NCI-H2227 (cell line): ENCODE measurements around the gene C10orf67.
"Not testable (repeated sequence)": the region's sequence is repeated elsewhere in the genome, so short reads cannot be mapped to it uniquely, and the experiment has no call there.

Source experiments
- DNase-seq: peaks from one replicate; lab custom pipeline; 2025; ENCODE audit not compliant: unreplicated experiment; lab: John Stamatoyannopoulos, UW

Gene C10orf67

DNA sequence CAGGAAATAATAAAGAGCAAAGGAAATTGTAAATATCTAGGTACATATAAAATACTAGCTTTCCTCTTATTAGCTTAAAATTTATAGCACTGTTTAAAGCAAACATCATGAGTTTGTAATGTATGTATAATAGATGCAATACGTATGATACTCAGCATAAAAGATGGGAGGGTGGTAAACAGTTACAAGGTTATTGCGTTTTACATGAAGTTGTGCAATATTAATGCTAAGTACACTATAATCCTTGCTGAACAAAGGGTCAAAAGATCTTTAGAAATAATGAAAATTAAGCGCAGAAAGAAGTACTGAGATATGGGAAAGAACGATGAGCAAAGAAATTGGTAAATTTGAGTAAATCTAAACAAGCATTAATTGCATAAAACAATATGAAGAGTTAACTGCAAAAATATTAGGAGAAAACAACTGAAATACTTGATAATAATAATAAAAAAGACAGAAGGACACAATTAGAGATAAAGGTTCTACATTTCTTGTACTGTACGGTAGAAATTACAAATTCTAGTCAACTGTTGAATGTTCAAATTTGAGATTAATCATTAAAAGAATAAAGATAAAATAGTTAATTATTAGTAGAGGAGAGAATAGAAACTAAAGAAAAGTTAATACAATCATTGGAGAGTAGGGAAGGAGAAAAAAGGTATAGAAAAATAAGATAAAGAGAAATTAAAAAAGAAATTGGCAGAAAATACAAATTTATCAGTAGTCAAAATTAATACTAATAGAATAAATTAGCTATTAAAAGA is 17.9 kb downstream of the C10orf67 start:
- no peak for DNase-seq

DNA sequence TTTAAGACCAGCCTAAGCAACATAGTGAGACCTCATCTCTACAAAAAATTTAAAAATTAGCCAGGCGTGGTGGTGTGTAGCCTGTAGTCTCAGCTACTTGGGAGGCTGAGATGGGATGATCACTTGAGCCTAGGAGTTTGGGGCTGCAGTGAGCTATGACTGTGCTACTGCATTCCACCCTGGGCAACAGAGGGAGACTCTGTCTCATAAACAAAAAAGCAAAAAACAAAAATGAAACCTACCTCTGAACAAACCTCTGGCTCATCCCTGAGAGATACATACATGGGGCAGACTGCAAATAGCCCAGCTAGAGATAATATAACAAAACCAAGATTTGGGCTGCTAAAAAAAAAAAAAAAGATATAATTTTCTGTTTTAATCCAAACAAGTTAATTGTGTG is 19.5 kb downstream of the C10orf67 start:
- DNase-seq = no peak

DNA sequence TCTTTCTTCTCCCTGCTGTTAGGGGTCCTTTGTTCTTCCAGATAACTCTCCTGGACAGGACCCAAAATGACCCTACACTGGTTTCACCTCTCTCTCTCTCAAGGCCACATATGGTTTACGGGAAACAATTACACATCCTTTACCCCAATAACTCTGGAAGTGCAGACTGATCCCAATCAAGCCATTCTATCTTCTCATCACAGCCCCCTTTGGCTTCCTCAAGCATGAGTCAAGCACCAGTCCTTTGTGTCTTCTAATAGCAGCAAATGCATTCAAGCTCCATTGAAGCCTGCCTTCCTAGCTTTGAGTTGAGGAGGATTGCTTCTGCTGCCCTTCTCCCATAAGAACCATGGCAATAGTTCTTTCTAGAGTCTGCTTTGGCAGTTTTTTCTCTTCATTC is 20.2 kb downstream of the C10orf67 start:
- DNase-seq = no peak

DNA sequence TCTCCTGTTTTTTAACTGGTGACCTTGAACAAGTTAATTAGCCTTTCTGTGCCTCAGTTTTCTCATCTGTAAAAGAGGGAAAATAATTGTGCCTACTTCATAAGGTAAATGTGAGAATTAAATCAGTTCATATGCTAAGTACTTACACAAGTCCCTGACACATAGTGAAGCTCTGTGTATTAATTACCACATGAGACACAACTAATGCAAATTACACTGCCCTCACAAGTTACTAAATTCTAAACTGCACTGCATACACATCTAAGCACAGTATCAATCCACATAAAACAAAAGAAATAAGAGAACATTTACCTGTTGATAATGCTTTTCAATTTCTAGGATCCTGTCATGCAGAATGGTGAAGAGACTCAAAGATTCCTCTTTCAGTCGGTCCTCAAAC is 22.5 kb downstream of the C10orf67 start:
- no peak for DNase-seq

DNA sequence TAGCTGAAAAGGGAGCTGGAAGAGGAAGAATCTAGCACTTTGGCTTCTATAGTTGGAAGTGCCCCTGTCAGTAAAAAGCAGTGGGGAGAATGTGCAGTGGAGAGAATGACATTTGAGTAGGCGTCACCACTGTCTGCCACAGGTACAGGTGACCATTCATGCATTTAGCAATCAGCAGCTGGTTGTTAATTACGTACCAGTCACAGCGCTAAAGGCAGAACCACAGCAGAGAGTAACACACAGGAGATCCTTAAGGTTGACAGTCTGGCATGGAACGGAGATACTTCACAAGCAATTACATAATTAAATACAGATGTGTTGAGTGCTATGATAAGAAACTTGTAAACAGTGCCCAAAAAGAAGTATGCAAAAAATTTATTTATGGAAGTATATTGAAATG is 24.8 kb downstream of the C10orf67 start:
- no peak for DNase-seq

DNA sequence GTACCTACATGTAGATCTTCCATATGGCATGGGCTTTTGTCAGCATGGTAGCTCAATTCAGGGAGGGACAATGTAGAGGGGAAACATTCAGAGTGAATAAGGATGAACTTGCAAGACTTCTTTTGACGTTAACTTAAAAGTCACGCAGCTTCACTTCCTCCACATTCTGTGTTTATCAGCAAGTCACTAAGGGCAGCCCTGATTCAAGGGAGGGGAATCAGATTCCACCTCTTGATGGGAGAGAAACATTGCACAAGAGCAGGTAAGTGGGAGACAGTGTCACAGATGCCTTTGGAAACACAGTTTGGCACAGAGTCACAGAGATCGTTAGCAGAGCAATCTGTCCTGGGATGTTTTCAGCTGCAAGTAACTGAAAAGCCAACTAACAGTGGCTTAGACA is 26.2 kb downstream of the C10orf67 start:
- no peak for DNase-seq

DNA sequence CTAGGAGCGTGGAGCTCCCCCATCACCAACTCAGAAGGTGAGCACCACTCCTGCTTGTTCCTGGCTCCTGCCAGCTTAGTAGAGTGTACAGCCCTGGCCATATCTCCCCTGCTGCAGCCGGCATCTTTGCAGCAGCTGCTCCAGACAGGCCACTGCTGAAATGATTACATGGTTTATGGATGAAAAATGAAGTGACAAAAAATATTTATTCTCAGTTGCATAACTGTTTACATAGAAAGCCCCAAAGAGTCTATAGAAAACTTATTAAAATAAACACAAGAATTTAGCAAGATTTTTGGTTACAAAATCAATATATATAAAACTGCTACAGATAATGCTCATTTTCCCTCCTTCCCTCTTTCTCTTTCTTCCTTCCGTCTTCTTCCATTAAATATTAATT is 27.2 kb downstream of the C10orf67 start:
- DNase-seq = no peak

DNA sequence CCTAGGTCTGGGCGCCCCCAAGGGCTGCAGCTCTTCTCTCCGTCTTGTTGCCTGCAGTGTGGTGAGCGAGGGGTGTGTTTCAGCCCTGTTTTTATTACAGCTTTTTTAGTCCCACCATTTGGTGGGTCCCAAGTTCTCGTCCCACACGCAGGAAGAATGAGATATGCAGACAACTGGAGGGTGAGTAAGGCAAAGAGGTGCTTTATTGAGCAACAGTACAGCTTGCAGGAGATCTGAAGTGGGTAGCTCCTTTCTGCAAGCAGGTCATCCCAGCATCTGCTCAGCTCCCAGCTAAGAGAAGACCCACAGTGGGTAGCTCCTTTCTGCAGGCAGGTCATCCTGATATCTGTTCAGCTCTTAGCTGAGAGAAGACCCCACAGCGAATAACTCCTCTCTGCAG is 28.2 kb downstream of the C10orf67 start:
- DNase-seq = no peak

DNA sequence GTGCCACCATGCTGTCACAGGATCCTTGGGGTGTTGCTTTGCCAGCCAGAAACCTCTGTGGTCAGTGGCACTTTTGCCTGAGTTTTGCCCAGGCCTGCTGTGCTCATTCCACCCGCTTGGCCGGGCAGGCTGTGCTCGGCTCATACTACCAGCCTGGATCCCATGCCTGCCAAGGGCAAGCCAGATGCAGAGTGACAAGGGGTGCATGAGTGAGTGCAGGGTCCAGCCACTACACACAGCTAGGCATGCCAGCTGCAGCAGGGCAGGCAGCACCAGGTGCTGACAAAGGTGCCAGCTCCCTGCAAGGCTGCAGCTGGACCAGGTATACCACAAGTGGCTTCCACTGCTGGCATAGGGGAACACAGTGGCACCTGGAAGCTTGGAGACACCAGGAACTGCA is 28.6 kb downstream of the C10orf67 start:
- no peak for DNase-seq

DNA sequence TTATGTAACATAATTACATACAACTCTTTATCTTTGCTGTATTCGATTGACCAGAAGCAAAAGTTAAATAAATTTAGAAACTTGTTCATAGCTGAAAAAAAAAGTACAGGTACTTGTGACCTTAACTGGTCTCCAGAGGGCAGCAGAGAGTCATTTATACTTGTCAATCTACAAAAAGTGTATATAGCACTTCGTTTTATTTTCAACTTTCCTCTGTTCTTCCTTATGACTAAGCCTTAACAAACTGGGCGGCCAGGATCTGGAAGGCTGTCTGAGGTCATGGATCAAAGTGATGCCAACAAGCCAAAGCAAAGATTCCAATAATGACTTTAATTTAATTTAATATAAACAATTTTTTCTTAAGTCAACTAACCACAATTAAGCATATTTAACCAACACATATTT is 29.8 kb downstream of the C10orf67 start:
- DNase-seq = peak; percentile 50

DNA sequence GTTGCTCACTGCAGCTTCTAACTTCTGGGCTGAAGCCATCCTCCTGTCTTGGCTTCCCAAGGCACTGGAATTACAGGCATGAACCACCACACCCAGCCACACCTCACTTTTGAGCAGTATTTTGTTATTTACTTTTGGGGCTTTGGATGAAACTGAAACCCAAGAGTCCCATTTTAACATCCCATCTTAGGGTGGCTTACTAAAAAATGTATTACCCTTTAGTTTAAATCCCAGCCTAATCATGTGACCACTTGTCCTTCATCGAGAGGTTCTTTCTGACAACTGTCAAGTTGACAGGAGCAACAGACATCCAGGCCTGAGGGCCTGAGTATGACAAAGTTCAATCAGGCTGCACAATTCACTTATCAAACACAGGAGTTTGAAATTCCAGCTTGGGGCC is 33.6 kb downstream of the C10orf67 start:
- no peak for DNase-seq

DNA sequence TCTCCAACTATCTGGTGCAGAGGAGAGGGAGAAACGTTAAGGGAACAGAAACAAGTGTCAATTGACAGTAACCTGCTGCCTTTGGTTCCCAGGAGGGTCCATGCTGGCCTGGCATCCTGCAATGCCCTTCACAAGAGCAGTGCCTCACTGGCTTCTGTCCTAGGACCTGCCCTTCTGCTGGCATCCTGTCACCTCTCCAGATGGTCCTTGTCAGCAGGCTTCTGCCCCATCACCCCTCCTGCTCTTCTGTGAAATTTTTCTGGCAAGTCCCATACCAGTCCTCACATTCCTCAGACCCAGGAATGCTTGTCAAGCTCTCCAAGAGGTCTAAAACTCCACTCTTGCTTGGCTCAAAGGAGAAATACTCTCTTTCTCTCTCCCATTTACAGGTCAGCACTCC is 34.2 kb downstream of the C10orf67 start:
- DNase-seq = no peak

DNA sequence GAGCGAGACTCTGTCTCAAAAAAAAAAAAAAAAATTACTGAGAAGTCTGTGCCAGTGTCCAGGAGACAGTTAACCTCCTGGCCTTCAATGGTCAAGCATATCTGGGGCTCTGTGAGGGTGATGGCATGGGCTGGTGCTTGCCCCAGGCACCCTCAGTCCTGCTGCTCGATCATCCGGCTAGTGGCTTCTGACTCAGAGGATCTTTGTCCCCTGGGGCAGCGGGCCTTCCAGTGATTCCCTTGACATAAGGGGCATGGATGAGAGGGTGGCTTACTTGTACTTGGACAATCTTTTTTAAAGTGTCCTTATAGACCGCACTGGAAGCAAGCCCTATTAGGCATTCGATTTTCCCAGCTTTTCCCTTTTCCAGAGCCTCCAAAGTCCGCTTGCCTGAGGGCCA is 44.6 kb downstream of the C10orf67 start:
- DNase-seq = not testable (repeated sequence)

DNA sequence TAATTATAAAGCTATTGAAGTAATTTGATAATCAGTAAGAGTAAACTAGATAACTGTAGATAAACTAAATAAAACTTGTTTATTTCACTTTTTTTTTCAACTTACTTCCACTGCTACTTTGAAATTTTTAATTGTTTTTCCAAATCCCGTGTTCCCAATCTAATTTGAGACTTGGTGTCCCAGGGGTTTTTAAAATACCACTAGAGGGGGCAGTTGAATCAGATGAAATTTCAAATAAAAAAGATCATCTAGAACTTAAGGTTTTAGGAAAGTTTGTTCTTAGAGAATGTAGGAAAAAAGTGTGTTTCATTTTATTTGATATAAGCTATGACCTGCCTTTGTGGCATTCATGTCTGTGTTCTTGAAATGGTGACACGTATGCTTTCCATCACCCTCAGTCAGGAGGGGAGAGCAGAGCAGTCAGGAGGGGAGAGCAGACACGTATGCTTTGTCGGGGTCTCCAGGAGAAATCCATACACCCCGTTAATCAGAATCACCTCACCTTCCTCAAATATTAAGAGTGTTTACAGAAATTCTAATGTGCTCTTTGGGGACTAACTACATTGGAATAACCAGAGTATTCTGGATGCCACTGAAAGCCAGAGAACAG is 49.9 kb downstream of the C10orf67 start:
- no peak for DNase-seq

DNA sequence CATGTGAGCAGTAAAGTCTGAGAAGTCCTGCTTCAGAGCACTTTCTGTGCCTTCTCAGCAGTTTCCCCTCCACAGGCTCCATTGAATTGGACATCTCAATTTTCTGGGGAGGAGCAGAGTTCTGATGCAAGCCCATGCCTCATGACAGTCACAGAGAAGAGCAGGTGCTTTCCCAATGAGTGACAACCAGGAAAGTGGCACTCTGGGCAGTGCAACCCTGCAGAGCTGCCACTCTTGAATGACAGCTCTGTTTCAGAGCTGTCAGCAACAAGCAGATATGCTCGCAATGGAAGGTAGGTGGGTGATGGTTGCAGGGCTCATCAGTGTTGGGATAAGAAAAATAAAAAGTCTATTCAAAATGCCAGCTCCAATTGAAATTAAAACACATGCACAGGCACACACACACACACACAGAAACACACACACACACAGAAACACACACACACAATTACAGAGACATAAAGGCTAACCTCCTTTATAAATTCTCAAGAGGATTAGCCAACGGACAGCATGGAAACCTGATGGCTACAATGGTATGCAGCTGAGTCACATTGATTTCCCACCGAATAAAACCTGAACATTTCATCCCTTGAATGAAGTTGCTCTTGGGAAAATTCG is 50.5 kb downstream of the C10orf67 start:
- no peak for DNase-seq

DNA sequence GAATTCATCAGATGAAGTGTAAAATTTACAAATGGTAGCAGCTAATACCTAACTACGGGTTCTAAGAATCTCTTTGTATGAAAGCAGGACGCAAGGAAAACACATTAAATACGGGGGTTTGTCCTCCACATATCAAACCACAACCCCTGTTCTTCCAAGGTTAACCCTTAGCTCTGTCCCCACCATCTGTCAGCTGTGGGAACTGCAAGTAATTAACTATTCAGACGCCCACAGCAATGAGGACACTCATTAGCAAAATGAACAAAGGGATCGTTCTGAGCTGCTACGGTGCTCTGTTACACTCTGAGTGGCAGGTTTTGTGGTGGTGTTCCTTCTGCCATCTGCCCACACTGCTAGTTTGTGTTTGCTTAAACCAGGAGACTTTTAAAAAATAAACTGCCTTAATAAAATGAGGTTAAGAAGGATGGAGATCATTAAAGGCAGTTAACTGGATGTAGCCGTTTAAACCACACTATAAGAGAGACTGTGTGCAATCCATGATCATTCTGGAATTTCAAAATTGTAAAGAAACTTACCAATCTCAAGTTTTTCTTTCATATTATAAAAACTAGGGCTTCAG is 51.4 kb downstream of the C10orf67 start:
- peak; percentile 24 for DNase-seq

DNA sequence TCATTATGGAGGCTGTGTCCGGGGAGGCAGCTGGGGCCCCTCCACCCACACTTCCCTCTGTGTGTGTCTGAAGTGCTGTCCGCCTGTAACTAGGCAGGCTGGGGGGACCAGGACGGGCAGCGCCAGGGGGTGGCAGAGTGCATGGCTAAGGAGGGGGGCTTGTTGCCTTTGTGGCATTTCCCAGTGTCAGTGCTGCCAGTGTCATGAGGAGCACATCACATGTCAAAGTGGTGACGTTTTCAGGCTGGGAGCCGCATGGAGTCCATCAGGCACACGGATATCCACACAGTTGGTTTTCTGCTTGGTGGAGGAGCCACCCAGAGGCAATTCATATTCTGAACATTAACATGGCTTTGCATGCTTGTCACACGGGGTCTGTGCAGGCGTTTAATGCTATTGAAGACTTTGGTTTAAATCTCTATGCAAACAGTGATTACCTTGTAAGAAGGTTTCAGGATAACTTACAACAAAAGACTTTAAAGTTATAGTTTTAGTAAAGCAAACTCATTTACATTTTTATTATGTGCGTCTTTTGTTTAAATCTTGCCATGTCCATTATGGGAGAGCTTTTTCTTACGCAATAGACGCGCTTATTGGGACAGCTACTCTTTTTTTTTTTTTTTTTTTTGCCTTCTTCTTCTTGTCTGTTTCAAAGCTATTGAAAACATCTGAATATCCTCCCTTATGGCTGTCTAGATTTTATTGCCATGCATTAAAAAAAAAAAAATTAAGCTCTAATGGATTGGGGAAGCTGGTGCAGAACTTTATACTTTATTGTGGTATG is 52.9 kb downstream of the C10orf67 start:
- DNase-seq = no peak

DNA sequence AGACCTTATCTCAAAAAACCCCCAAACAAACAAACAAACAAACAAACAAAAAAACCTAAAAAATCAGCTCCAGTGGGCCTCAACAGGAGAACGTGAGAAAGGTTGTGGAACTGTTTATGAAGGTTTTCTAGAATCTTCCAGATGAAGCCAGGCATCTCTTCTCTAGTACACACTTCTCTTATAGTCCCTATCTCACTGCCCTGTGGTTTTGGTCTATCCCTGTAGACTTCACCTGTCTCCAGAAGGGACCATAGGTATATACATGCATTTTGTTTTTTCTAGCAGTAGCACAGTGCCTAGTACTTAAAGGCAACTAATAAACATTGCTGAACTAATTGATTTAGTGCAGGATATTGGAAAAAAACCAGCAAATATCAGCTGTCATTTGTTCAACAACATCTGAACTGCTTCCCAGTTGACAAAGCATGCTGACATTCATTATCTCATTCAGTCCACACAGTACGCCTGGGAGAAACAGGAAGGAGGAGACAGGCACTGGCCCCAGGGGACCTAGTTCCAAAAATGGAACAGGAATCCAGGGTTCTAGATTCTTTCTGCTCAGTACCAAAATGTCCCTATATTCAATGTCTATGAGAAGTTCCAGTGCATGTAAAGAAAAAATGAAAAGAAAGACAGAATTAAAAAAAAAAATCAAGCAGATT is 59.8 kb downstream of the C10orf67 start:
- DNase-seq = no peak

DNA sequence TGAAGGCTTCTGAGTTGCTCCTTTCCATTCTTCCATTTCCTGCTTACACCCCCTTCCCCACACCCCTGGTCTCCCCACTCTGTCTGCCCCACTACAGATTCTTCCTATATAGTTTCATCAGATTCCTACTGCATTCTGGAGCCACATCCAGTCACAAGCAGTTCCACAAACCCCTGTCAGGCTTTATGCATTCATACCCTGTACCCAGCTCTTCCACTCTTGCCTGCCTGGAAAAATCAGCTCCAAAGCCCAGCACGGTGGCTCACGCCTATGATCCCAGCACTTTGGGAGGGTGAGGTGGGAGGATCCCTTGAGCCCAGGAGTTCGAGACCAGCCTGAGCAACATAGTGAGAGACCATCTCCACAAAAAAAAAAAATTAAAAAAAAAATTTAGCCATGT is 60.4 kb downstream of the C10orf67 start:
- DNase-seq = no peak

DNA sequence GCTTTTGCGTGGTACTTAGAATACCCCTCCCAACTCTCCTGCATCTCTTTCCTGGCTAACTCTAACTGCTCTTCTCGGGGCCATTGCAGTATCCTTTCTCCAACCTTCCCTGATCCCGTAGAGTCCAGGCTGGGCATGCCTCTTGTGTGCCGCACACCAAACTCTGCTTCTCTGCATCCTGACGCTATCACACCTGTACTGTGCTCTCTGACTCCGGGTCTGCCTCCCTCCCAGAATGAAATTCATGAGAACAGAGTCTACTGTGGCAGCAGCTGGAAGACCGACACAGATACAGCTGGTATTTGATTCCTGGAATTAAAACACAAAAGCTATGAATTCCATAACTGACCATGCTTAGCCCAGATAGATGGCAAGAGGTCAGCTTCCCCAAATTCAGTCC is 60.9 kb downstream of the C10orf67 start:
- DNase-seq = no peak

DNA sequence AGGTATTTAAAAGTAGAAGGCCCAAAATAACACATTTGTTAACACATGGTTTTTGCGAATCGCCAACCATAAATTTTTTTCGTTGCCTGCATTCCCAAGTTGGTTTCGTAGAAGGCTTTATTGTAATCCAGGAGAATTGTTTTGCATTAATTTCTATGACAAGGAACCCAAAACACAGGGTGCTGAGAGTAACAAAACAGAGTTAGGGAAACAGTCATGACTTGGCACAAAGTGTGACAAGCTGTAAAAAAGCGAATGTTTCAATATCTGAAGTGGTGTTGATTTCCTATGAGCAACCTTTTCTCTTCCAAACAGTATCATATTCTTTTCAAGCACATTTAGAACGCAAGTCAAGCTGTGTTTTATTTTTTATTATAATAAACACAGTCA is 63.6 kb downstream of the C10orf67 start:
- no peak for DNase-seq
